GM12874 (cell line): Measurements from ENCODE around the gene C17orf50.

Experiments
- CTCF ChIP-seq: IDR thresholded peaks from 2 replicates; pipeline ENCODE4 v1.5.1; 2011; ENCODE audit warnings: low read depth, mild to moderate bottlenecking, control low read depth, low read length, moderate library complexity; ENCODE audit not compliant: insufficient read depth

The C17orf50 gene

GRCh38 chr17:35723735-35724134 is 37.0 kb upstream of the C17orf50 start:
- no peak for TF ChIP-seq CTCF

- TF ChIP-seq CTCF, result no peak
Measured at GRCh38 chr17:35725058-35725457, 35.6 kb upstream of the C17orf50 start.

- no peak for TF ChIP-seq CTCF
Measured at GRCh38 chr17:35725802-35726126, 34.9 kb upstream of the C17orf50 start.

- no peak for TF ChIP-seq CTCF
Measured at GRCh38 chr17:35726127-35726952, 34.3 kb upstream of the C17orf50 start.

GRCh38 chr17:35726953-35727460 is 33.7 kb upstream of the C17orf50 start:
- no peak for TF ChIP-seq CTCF

GRCh38 chr17:35727635-35728034 is 33.1 kb upstream of the C17orf50 start:
- no peak for TF ChIP-seq CTCF

- no peak for TF ChIP-seq CTCF
Measured at GRCh38 chr17:35728551-35728950, 32.1 kb upstream of the C17orf50 start.
